Measurements from ENCODE around the gene INSYN2B.
"Not testable (repeated sequence)": the region's sequence is repeated elsewhere in the genome, so short reads cannot be mapped to it uniquely, and the experiment has no call there.

Gene INSYN2B

DNA sequence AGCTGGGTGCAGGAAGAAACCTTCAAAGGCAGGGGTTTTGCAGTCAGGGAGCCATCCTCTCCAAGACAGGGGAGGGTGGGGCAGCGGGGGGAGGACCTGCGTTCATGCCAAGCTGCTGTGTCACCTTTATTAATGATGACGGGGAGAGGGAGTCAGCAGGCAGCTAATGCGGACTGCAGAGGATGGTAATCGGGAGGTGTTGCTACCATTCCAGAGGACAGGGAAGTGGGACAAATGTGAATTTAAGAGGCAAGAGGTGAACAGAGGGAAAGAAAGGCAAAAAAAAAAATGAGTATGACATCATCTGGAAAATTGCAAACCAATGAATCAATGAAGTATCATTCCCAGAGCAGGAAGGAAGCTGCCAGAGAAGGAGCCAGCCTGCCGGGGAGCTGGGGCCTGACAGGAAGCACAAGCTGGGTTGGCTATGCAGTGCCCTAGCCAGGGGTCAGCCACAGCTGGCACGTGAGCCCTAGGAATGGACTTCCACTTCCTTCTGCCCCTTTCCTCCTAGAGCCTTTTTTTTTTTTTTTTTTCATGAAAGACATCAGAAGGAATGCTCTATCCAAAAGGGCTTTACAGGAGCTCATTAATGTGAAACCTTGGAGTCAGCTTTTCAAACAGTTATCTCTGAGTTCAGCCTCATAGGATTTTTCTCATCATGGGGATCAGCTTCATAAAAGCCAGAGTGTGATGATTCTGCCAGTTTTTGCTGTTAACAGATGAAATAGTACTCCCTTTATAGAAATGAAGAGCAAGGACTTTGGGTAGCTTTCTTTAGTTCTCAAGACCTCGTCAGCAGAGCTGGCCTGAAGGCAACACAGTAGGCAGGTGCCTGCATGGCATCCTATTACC is 9.2 kb downstream of the INSYN2B start:
- DNase-seq = no peak

- no peak for DNase-seq
Measured at GRCh38 chr5:169970339-169970738, 10.0 kb downstream of the INSYN2B start.

DNA sequence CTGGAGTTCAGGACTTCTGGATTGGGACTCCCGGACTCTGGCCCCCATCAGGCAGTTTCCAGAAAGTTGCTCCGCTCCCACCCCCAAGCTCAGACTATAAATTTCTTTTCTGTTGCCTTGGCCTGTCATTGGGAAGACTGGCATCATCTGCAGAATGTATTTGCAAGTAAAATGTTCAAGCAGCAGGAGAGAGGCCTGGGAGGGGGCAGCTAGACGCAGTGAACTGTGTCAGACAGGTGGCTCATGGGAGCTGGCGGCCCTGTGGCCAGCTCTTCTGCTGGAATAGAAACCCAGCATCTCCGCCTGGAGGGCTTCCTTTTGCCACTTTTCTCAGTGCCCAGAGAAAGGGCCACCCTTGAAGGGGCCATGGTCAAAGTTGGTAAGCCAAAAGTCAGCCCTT is 16.0 kb downstream of the INSYN2B start:
- no peak for DNase-seq

DNA sequence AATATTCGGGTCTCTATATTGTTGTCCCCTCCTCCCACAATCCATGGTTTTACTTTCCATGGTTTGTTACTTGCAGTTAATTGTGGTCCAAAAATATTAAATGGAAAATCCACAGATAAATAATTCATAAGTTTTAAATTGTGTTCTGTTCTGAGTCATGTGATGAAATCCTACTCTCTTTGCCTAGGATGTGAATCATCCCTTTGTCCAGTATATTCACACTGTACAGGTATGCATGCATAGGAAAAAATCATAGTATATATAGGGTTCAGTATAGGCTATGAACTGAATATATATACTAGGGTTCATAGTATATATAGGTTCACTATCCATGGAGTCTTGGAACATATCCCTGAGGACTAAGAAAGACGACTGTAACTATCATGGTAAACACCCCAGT is 19.6 kb downstream of the INSYN2B start:
- DNase-seq = no peak

DNA sequence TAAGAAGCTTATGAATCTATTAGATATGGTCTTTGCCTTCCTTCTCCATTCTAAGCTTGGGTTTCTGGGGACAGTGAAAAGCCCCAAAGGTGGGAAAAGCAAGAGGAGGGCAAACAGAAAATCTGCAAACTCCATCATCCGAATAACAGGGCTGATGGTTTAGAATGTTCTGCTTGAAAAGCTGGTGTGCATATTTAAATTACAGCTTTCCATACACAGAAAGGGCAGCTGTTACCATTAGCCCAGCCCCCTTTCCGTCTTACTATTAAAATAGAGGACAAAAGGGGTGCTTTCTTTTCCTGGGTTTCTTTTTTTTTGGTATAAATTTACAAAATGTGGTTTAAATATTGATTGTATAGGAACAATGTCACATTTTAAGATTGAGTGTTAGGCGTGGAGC is 22.0 kb downstream of the INSYN2B start:
- DNase-seq = no peak

DNA sequence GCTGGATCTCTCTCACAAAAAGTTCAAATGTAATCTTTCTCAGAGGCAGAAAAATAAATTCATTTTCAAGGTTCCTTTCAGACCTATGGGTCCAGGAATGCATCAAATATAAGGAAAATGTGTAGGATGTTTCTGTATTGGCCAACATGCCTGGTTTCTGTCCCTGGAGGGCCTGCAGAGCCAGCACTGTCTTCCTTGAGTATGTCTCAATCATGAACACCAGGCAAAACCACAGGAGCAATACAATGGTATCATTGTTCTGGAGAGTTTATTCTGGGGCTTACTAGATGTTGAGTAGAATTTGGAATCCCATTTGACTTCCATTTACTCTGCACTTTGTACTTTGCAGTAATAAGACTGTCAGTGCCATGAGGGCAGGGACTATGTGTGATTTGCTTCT is 23.5 kb downstream of the INSYN2B start:
- no peak for DNase-seq

DNA sequence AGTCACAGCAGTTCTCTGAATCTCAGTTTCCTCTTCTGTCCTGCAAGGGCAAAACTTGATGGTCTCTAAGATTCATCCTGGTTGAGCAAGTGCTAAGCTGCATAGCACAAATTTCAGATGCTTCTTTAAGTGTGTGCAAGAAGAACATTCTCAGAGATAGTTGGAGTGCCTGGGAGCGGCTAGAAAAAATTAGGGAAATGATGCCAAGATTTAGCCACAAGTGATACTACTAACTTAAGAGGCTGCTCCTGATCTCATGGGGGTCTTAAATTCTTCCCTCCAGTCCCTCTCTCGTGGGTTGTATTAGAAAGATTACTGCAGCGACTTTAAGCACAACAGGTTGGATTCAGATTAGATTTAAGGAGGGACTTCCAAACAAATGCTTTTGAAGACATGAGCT is 24.2 kb downstream of the INSYN2B start:
- DNase-seq = no peak

DNA sequence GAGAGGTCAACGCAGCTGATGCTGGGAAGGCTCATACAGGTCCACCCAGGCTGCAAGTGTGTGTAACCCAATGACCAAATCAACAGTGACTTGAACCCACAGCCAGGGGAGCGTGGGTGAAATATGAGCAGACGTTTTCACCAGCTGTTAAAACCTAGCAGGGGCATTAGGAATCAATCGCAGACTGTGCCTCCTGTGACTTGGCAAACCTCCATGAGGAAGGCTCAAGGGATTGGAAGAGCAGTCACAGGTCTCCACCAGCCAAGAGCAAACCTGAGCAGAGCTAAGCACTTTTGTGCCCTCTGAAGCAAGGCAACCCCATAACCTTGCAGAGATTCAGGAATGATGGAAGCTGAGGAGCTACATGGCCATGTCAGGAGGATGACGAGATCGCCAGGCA is 25.5 kb downstream of the INSYN2B start:
- no peak for DNase-seq

GRCh38 chr5:169953196-169953595 is 27.1 kb downstream of the INSYN2B start:
- not testable (repeated sequence) for DNase-seq

GRCh38 chr5:169950333-169950732 is 30.0 kb downstream of the INSYN2B start:
- DNase-seq = no peak

DNA sequence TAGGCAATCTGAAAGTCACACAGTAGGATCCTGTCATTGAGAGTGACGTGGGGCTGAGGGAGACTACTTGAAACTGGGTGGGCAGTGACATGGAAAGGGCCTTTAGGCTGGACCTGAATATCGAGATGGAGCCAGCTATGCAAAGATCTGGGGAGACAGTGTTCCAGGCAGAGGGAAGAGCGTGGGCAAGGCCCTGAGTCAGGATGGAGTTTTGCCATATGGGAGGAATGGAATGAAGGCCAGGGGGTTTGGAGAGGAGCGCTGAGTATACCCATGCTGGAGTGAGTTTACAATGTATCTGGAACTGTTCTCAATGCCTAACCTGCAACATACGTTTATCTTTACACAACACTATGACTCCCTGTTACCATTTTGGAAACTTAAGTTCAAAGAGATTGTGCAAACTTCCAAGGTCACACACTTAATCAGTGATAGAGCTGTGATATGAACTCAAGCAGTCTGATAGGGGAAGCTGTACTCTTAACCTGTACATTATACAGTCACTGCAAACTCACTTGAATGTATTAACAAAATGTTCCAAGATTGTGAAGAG is 33.5 kb downstream of the INSYN2B start:
- no peak for DNase-seq

- no peak for DNase-seq
Measured at GRCh38 chr5:169945831-169946261, 34.4 kb downstream of the INSYN2B start.

DNA sequence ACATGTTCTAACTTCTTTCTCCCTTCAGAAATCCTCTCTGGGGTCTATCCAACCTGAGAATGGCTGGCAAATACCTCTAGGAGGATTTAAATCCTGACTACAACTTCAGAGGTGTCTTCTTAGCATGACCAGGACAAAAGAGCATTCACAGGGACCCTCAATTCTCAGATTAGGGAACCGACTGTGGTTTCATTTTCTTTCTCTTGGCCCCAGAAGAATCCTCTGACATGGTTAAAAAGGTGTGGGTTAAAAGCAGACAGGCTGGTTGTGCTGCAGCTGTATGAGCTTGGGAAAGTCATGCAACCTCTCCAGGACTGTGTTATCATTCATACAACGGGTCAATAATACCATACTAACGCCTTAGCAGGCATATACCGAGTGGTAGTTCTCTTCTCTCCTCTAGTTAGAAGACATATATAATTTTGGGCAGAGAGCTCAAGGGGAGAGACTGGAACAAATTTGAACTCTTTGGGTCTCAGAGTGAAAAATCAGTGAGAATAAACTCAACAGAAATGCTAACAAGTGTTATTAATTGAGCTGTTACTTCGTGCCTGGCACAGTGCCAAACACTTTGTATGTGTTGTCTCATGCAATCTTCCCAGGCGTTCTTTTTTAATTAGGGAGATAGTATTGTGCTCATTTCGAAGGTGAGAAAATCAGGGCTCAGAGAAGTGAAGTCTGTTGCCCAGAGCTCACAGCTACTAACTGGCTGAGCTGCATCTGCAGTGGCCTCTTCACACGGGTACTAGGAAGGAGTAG is 35.2 kb downstream of the INSYN2B start:
- DNase-seq = no peak

DNA sequence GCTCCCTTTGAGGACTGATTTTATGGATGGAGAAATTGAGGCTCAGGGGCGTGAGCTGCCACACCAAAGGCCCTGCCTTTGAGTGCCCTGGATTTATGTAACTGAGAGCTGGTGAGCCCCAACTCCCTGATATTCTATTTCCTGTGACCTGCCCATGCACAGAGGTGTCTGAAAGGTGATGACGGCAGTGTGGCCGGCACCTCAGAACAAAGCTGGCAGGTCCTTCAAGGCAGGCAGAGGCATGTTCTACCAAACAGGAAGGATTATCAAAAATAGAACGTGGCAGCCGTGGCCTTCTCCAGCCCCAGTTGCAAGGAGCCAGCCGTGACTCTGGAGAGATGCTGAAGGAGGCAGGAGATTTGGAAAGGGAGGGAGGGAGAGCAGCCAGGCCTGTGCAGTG is 36.2 kb downstream of the INSYN2B start:
- DNase-seq = no peak

DNA sequence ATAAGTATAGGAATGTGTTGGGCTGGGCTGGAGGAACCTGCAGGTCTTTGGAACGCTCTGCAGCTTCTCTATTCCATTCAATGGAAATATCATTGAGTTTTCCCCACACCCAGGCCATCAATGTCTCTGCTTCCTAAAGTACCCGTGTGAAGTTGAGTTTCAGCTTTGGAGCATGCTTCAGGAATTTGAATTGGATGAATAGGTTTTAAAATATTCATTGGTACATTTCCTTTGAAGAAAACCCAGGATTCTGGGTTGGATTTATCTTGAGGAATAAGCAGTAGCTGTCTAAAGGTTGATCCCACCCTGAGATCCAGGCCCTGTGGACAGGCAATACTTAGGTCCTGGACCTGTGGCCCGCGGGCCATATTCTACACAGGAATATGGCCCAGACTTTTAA is 37.3 kb downstream of the INSYN2B start:
- no peak for DNase-seq

DNA sequence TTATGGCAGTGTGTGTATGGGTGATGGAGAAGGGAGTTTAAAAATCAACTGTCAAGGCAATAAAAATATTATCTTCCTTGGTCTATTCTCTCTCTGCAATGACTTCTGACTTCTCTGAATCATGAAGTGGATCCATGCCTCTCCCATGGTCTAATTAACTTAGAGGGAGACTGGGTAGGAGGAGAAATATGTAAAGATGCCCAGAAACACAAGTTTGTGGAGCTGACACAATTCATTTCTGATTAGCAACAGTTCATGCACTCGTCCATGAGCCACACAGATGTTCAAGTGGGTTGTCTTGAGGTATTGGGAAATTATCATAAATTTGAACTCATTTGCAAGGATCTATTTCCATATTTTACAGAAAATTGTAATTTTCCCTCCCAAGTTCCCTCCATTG is 38.1 kb downstream of the INSYN2B start:
- DNase-seq = no peak

DNA sequence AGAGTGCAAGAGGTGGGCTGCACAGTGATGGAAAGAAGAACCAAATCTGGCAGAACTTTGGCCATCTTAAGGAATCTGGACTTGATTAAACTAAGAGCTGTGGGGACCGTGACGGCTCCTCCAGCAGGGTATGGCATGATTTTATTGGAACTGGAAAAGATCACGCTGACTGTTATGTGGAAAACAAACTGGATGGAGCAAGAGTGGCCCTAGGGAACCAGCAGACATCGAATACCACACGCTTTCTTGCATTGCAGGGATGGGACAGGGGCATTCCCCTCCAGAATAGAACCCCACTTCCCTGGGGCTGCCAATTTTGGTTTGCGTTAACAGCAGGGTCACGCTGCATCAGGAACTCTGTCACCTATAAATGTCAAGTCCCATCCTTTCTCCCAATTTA is 38.8 kb downstream of the INSYN2B start:
- no peak for DNase-seq

DNA sequence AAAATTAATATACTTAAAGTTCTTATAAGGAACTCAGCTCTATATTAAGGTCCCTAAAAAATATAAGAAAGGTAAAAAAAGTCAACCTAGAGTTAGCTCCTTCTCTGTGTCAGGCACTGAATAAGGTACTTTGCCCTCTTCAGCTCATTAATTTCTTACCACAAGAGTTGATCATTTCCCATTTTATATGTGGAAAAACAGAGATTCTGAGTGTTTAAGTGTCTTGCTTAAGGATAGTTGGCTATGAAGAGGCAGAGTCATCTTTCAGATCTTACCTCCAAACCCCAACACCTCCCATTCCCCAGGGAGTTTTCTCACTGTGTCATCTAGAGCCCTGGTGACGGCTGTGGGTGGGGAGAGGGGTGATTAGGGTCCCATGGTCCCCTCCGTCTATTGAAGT is 40.6 kb downstream of the INSYN2B start:
- no peak for DNase-seq

DNA sequence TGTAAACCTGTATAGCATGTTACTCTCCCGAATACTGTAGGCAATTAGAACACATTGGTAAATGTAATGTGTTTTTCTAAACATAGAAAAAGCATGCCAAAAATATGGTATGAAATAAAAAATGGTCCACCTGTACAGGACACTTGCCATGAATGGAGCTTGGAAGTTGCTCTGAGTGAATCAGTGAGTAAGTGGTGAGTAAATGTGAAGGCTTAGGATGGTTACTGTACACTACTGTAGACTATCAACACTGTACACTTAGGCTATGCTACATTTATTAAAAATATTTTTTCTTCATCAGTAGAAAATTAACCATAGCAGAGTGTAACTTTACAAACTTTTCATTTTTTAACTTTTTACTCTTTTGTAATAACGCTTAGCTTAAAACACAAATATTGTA is 41.9 kb downstream of the INSYN2B start:
- no peak for DNase-seq

GRCh38 chr5:169935762-169936161 is 44.5 kb downstream of the INSYN2B start:
- DNase-seq = no peak

DNA sequence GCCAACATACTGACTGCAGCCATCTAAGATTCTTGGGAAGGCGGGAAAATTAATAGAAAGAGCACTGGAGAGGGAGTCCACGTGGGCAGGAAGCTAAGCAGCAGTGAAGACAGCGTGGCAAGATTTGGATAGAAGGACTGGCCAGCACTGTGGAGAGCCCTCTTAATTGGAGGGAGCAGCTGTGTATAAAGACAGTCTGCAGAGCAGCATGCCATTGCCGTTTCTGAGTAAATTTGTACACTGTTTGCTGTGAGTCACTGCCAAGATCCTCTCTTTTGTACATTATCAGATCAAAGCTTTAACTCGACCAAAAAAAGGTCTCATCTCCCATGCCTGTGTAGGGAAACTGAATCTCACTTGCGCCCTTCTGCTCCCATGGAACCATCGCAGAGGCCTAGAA is 45.3 kb downstream of the INSYN2B start:
- no peak for DNase-seq

- no peak for DNase-seq
Measured at GRCh38 chr5:169933616-169934015, 46.7 kb downstream of the INSYN2B start.

DNA sequence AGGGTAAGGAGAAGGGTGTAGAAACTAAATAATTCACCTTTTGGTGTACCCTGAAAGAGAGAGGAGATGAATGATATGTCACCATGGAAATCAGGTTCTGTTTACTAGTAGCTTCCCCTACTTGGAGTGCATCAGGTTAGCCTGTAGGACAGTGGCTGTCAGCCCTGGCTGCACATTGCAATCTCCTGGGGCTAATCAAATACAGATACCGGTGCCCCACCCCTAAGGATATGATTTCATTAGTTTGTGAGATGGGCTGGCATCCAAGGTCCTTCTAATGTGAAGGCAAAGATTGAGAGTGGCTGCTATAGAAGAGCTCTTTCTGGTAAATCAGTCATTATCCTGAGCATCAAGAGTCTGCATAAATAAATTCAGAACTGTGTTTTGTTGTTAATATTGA is 47.2 kb downstream of the INSYN2B start:
- no peak for DNase-seq

GRCh38 chr5:169923988-169924387 is 56.3 kb downstream of the INSYN2B start:
- no peak for DNase-seq
